Activated CD8-positive, alpha-beta memory T cell treated with anti-CD3 and anti-CD28 coated beads for 1 hour (primary cell): ENCODE measurements around the gene DIAPH3.

Source experiments
- DNase-seq, 2 donors: peaks; one replicate each; pipeline ENCODE4 v3.0.0-alpha.2; 2020; ENCODE audit warnings: low read depth in 1 of 2; ENCODE audit errors: extremely low read depth in 1 of 2

DIAPH3 gene

GRCh38 chr13:59681636-59682311 is 482.0 kb downstream of the DIAPH3 start:
- DNase-seq, result no peak

GRCh38 chr13:59680429-59681024 is 483.2 kb downstream of the DIAPH3 start:
- no peak for DNase-seq

GRCh38 chr13:59679254-59679653 is 484.5 kb downstream of the DIAPH3 start:
- no peak for DNase-seq

GRCh38 chr13:59677966-59678814 is 485.5 kb downstream of the DIAPH3 start:
- no peak for DNase-seq

DNA sequence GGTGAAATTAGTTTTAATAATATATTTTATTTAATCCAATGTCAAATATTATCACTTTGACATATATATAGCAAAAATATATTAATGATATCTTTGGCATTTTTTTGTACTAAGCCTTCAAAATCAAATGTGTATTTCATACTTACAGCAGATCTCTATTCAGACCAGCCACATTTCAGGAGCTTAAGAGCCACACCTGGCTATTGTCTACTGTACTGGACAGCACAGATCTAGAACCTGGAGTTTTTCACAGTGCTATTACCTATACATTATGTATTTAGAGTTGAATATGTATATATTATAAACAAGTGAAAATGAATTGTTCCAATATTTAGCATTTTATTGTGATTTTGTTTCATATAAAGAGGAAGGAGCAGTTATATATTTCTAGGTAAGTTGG is 486.3 kb downstream of the DIAPH3 start:
- no peak for DNase-seq

- DNase-seq, result no peak
Measured at GRCh38 chr13:59674616-59675015, 489.1 kb downstream of the DIAPH3 start.

- no peak for DNase-seq
Measured at GRCh38 chr13:59673286-59673685, 490.4 kb downstream of the DIAPH3 start.

GRCh38 chr13:59672445-59672844 is 491.3 kb downstream of the DIAPH3 start:
- DNase-seq, result no peak

DNA sequence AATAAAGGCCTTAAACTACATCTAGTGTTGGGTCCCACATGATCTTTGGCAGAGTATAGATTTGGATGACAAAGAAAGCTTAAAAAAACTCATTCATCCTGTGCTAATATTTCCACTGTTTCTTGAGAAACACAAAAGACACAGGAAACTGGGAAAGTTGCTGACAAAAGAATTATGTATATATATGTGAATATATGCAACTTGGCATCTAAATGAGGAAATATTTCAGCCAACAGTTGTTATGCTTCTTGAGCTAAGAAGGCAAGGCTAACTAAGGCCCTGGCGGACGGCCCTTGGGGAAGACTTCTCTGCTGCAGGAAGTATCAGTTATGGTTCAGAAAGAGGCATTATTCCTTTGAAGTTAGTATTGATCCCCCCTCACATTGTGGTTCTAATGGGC is 491.8 kb downstream of the DIAPH3 start:
- DNase-seq, result no peak

DNA sequence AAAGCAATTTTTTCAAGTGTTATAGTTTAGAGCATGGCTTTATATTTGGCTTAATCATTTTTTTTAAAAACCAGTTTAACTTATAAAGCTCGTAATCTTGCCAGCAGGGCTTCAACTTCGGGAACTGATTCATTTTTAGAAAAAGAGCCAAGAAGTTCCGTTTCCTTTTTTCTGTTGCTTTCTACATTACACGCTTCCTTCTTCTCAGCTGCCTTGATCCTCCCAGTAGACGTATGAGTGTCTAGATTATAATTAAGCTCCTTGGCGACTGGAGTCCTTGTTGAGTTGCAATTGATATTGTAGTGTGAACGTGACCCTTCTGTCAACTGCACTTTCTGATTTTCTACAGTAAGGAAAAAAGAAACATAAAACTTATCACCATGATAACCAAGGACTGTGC is 497.2 kb downstream of the DIAPH3 start:
- no peak for DNase-seq

DNA sequence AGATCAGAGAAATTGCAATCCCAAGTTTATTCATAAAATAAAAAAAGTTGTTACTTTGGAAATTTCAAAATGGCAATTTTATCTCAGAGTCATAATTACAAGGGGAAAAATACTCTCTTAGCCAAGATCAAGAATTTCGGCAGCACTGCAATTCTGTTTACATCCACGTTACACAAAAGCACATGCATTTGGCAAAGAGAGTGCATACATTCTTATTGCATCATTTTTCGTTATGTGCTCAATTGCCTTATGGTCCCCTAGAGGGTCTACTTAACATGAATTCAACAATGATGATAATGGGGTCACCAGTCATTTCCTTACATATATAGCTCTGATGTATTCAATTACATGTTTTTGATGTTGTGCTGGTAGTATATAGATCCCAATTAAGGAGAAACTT is 498.0 kb downstream of the DIAPH3 start:
- DNase-seq, result no peak

- no peak for DNase-seq
Measured at GRCh38 chr13:59665184-59665583, 498.5 kb downstream of the DIAPH3 start.

DNA sequence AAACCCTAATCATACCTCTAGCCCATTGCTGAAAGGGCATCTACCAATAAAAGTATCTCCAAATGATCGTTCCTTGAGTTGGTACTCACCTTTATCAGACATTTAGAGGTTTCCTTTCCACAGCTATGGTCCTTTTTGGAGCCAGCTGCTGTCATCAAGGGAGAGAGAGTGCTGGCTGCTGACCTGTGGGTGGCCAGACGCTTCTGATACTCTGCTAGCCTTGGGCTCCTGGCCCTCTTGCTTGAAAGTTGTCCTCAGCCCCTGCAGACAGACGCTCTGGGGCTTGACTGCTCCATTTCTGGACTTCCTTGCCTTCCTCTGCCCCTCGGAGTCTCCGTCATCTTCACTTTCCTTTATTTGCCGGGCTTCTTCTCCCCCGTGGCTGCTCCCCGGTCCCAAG is 499.1 kb downstream of the DIAPH3 start:
- no peak for DNase-seq

GRCh38 chr13:59663707-59664106 is 500.0 kb downstream of the DIAPH3 start:
- DNase-seq, result no peak

- DNase-seq, result no peak
Measured at GRCh38 chr13:59660582-59660981, 503.1 kb downstream of the DIAPH3 start.

GRCh38 chr13:59659981-59660380 is 503.7 kb downstream of the DIAPH3 start:
- no peak for DNase-seq

DNA sequence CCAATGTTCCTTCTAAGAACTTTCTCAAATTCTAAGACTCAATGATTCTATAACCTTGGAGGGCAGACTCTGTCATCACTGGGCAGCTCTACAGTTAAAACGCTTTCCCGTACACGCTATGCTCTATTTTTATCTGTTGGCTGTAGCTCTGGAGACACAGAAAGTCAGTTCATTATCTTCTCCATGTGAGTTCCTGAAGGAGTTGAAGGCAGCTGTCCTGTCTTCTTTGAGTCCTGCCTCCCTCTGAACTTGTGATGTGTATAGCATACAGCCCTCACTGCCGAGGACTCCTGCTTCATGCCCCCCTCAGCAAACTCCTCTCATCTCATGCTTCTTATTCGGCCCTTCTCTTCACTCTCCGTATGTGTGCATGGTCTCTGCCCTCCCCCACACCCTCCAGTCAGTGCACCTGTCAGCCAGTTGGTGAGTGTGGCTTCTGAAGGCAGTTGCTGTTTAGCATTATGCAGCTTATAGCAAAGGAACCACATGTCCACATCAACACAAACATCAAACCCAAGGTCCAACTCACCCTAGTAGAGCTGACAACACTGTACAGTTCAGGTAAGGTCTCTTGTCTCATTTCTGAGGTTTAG is 504.9 kb downstream of the DIAPH3 start:
- DNase-seq, result no peak

- DNase-seq, result no peak
Measured at GRCh38 chr13:59658027-59658737, 505.5 kb downstream of the DIAPH3 start.

GRCh38 chr13:59653916-59654315 is 509.8 kb downstream of the DIAPH3 start:
- no peak for DNase-seq

GRCh38 chr13:59651479-59651878 is 512.2 kb downstream of the DIAPH3 start:
- DNase-seq, result no peak
